IPS-20b (cell line): ENCODE data around the gene RCL1.

Source experiments
- H3K27ac ChIP-seq: one replicate; pipeline ENCODE4 v1.5.1; 2013; ENCODE audit warnings: low read length
- H3K27me3 ChIP-seq: 2 replicates; pipeline ENCODE4 v1.6.1; 2013; ENCODE audit warnings: mild to moderate bottlenecking, low read length, inconsistent platforms; ENCODE audit not compliant: insufficient read depth
- H3K36me3 ChIP-seq: 2 replicates; pipeline ENCODE4 v1.6.1; 2013; ENCODE audit warnings: low read depth, mild to moderate bottlenecking, inconsistent platforms, low read length, moderate library complexity; ENCODE audit not compliant: insufficient read depth
- H3K4me1 ChIP-seq: 2 replicates; pipeline ENCODE4 v1.6.1; 2013; ENCODE audit warnings: mild to moderate bottlenecking, control low read depth, inconsistent platforms, low read length, moderate library complexity; ENCODE audit not compliant: insufficient read depth
- H3K4me3 ChIP-seq: 2 replicates; pipeline ENCODE4 v1.5.1; 2013; ENCODE audit warnings: mild to moderate bottlenecking, low read length, inconsistent platforms
- H3K9ac ChIP-seq: 2 replicates; pipeline ENCODE4 v1.6.1; 2013; ENCODE audit warnings: low read depth, mild to moderate bottlenecking, inconsistent platforms, low read length, moderate library complexity
- H3K9me3 ChIP-seq: 2 replicates; pipeline ENCODE4 v1.6.1; 2013; ENCODE audit warnings: mild to moderate bottlenecking, low read depth, low read length, inconsistent platforms; ENCODE audit not compliant: insufficient read depth

RCL1 gene

DNA sequence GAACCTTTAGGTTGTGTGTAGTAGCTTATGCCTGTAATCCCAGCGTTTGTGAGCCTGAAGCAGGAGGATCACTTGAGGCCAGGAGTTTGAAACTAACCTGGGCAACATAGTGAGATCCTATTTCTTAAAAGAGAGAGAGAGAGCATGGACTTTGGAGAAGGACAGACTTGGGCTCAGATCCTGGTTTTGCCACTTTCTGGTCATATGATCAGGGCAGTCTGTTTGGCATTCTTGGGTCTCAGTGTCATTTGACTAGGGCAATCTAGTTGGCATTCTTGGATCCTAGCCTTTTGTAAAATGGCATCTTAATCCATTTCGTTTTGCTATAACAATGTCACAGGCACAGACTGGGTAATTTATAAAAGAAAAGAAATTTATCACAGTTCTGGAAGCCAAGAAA is 28.4 kb downstream of the RCL1 start:
- H3K27ac ChIP-seq: no peak overlapping the region
- H3K9me3 ChIP-seq: no peaks in the 10 kb centered on the region
- no peaks in the 10 kb centered on the region for H3K36me3 ChIP-seq
- H3K9ac ChIP-seq: no peak overlapping the region
- no peaks in the 10 kb centered on the region for H3K4me1 ChIP-seq
- no peak overlapping the region for H3K4me3 ChIP-seq
- H3K27me3 ChIP-seq: no peaks in the 10 kb centered on the region

DNA sequence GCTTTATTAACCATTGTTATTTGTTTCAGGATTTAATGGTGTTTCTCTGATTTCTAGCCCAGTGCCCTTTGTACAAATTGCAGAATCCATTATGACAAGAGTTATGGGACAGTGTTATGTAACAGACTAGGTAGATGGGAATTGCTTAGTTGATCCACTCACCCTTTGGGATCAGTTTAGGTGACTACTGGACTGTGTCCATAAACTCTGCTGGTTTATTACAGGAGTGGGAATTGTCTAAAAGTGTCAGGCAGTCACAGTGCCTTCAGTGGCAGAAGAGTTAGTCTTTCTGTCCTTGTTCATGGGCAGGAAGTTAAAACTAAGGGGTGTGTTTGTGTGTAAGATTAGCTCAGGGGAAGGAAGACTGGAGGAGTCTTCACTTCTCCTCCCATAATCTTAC is 29.3 kb downstream of the RCL1 start:
- H3K4me1 ChIP-seq: no peaks in the 10 kb centered on the region
- H3K9me3 ChIP-seq: no peaks in the 10 kb centered on the region
- no peak overlapping the region for H3K4me3 ChIP-seq
- H3K27ac ChIP-seq: no peak overlapping the region
- peaks cover 4% of the 10 kb centered on the region; the same call in 1 of the 2 replicates for H3K36me3 ChIP-seq
- no peak overlapping the region for H3K9ac ChIP-seq
- H3K27me3 ChIP-seq: no peaks in the 10 kb centered on the region

DNA sequence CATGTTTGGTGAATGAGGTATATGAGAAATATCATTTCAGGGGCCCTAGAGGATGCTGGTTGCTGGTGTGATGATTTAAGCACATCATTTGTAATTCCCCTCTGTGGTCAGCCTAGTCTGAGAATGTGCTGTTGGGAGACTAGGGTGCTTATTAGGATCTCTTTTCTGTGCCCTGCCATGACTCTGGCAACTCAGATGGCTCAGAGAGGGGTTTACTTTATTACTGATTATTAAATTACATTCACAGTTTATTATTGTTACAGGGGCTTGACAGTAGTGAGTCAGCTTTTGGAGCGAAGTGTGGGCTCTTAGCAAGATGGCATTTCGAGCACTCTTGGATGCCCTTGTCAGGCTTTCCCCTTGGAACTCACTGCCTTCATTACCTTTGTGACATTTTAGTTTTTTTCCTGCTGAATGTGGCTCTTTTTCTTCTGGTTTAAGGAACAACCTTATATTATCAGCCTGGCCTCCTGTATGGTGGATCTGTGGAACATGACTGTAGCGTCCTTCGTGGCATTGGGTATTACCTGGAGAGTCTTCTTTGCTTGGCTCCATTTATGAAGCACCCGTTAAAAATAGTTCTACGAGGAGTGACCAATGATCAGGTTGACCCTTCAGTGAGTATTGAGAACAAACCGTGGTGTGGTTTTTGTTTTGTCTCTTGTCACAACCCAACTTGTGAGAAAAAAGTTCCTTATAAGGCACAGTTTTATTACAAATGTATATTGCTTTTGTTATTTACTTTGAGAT is 33.8 kb downstream of the RCL1 start:
- no peaks in the 10 kb centered on the region for H3K4me1 ChIP-seq

DNA sequence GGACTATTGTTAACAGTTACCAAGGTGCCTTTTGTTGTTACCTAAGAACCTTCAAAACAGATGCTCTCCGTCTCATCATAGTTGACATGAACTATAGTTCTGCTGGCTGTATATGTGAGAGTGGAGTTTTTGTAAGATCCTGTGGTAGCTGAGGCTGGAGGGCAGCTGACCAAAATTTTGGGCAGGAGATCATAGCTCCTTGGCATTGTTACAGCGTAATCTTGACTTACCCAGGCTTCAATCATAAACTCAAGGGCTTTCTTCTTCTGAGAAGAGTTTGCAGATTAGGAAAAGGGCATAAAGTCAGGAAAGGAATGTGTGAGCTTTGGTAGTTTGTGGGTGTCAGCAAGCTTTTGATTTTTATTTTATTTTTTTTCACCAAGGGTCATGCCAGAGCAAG is 34.5 kb downstream of the RCL1 start:
- Histone ChIP-seq H3K4me1 (no peaks in the 10 kb centered on the region), H3K27me3 (no peaks in the 10 kb centered on the region), H3K36me3 (peaks cover 13% of the 10 kb centered on the region), H3K27ac (no peak overlapping the region), H3K9ac (no peak overlapping the region), H3K4me3 (no peak overlapping the region), H3K9me3 (no peaks in the 10 kb centered on the region)

More for the DNA sequence above, 33.8 kb downstream of the RCL1 start:
- H3K9me3 ChIP-seq: no peaks in the 10 kb centered on the region
- no peaks in the 10 kb centered on the region for H3K27me3 ChIP-seq
- peaks cover 13% of the 10 kb centered on the region for H3K36me3 ChIP-seq
- H3K4me3 ChIP-seq: no peak overlapping the region
- H3K27ac ChIP-seq: no peak overlapping the region
- no peak overlapping the region for H3K9ac ChIP-seq

DNA sequence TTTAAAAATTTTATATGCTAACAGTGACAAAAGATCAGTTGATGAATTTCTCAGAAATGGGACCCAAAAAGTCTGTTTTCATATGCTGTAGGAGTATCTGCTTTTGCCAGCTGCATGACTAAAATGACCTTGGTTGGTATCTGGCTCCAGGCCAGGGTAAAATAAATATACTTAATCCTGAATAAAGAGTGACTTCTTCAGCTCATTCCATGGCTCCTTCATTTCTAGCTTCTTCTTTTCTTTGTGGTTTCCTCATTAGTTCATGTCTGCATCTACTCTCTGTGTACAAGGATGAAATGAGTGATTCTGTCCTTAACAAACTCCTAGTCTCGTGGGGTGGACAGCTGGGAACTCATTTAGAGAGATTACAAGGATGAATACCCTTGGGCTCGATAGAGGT is 36.0 kb downstream of the RCL1 start:
- Histone ChIP-seq H3K27me3 (no peaks in the 10 kb centered on the region), H3K4me3 (no peak overlapping the region), H3K36me3 (peaks cover 23% of the 10 kb centered on the region), H3K9me3 (no peaks in the 10 kb centered on the region), H3K9ac (no peak overlapping the region), H3K4me1 (no peaks in the 10 kb centered on the region), H3K27ac (no peak overlapping the region)

DNA sequence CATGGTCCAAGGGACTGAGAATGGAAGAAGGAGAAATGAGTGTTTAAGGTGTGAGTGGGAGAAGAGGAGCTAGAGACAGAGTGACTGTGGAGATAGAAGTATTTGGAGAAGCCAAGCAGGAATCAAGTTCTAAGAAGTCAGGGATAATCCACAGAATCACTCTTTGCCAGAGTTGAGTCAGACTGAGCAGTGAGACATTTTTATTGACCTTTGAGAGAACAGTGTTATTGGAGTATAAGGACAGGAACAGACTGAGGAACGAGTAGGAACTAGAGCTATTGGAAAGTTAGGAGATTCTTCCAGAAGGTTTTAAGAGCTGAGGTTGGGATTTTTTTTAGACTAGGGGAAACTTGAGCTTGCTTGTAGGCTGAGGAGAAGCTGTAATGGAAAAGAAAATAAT is 37.2 kb downstream of the RCL1 start:
- no peaks in the 10 kb centered on the region for H3K9me3 ChIP-seq
- no peak overlapping the region for H3K4me3 ChIP-seq
- no peaks in the 10 kb centered on the region for H3K27me3 ChIP-seq
- H3K4me1 ChIP-seq: no peaks in the 10 kb centered on the region
- H3K9ac ChIP-seq: no peak overlapping the region
- H3K36me3 ChIP-seq: peaks cover 35% of the 10 kb centered on the region
- no peak overlapping the region for H3K27ac ChIP-seq

DNA sequence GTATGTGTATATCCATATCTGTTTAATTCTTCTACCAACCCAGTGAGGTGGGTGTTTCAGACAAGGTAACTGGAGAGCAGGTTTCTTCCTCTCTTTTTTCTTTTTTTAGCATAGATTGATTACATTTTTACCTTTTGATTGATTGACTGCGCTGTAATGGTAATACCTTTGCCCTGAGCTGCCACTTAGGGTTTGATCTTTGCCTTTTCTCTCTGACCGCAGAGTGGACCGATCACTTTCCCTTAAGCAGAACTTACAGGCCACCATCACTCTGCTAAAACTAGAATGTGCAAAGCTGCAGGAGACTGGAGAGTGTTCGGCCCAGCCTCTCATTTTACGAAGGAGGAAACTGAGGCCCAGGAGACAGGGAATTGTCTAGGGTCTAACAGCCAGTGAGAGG is 38.0 kb downstream of the RCL1 start:
- H3K4me1 ChIP-seq: no peaks in the 10 kb centered on the region
- H3K27ac ChIP-seq: no peak overlapping the region
- no peak overlapping the region for H3K4me3 ChIP-seq
- no peak overlapping the region for H3K9ac ChIP-seq
- no peaks in the 10 kb centered on the region for H3K9me3 ChIP-seq
- H3K27me3 ChIP-seq: no peaks in the 10 kb centered on the region
- peaks cover 42% of the 10 kb centered on the region for H3K36me3 ChIP-seq

DNA sequence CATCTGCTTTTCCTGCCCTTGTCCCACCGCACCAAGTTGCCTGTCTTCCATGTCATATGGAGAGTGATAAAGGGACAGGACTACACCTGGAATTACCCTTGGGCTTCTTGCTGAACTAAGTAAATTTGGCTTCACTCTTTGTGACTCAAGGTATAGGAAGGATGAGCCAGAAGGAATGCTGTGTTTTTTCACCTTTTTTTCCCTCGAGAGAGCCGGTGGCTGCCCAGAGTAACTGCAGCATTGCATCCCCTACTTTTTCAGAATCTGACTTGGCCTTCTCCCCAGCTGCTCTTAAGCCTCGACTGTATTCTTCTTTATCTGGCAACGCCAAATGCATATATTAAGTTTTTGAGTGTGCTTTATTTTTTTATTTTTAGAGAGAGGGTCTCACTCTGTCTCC is 38.4 kb downstream of the RCL1 start:
- H3K36me3 ChIP-seq: peaks cover 46% of the 10 kb centered on the region
- H3K9me3 ChIP-seq: no peaks in the 10 kb centered on the region
- no peaks in the 10 kb centered on the region for H3K27me3 ChIP-seq
- H3K4me1 ChIP-seq: no peaks in the 10 kb centered on the region
- H3K4me3 ChIP-seq: no peak overlapping the region
- H3K27ac ChIP-seq: no peak overlapping the region
- H3K9ac ChIP-seq: no peak overlapping the region

DNA sequence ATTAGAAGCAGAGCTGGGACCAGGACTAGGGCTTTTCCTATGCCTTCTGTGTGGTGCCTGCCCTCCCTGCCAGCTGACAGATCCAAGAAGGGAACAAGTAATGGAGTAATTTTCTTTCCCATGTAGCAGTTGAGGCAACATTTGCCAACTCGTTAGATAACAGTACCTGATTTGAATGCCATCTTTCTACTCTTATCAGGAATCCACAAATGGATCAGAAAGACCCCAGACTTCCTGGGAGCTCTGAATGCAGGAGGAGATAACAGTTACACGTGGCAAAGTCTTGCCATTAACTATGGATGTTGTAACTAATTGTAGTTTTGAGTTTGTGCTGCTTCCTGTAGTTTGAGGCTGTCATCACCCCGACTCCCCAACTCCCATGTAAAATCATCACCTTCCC is 39.2 kb downstream of the RCL1 start:
- Histone ChIP-seq H3K36me3 (peaks cover 51% of the 10 kb centered on the region), H3K4me3 (no peak overlapping the region), H3K4me1 (no peaks in the 10 kb centered on the region), H3K27ac (no peak overlapping the region), H3K9ac (no peak overlapping the region), H3K27me3 (no peaks in the 10 kb centered on the region), H3K9me3 (no peaks in the 10 kb centered on the region)

DNA sequence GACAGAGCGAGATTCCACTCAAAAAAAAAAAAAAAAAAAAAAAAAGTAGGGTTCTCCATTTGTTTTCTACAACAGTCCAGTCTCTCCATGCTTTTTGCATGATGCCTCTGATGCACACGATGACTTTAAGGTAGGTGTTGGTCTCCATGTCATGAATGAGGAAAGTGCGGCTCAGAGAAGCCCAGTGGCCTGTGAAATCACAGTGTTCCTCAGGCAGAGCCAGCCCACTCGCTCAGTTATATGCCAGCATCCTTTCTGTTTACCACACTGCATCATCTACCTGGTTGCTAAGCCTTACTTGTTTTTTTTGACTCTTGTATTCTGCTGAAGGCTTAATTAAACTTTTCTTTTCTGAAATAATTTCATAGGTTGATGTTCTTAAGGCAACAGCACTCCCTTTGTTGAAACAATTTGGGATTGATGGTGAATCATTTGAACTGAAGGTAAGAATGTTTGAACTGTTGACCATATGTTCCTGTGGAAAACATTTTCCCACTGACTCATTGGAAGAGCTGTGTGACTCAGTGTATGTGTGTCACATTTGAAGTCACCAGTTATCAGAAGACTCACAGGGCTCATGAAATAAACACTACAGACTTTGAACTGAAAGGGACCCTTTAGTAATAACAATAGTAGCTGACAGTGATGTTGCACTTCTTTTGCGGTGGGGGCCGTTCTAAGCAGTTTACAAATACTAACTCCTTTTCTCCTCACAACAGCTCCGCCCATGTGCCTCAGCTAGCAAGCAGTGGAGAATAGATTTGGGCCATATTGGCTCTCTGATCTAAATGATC is 40.2 kb downstream of the RCL1 start:
- Histone ChIP-seq H3K9me3 (no peaks in the 10 kb centered on the region), H3K27me3 (no peaks in the 10 kb centered on the region), H3K27ac (no peak overlapping the region), H3K36me3 (peaks cover 52% of the 10 kb centered on the region), H3K9ac (no peak overlapping the region), H3K4me1 (no peaks in the 10 kb centered on the region), H3K4me3 (no peak overlapping the region)

DNA sequence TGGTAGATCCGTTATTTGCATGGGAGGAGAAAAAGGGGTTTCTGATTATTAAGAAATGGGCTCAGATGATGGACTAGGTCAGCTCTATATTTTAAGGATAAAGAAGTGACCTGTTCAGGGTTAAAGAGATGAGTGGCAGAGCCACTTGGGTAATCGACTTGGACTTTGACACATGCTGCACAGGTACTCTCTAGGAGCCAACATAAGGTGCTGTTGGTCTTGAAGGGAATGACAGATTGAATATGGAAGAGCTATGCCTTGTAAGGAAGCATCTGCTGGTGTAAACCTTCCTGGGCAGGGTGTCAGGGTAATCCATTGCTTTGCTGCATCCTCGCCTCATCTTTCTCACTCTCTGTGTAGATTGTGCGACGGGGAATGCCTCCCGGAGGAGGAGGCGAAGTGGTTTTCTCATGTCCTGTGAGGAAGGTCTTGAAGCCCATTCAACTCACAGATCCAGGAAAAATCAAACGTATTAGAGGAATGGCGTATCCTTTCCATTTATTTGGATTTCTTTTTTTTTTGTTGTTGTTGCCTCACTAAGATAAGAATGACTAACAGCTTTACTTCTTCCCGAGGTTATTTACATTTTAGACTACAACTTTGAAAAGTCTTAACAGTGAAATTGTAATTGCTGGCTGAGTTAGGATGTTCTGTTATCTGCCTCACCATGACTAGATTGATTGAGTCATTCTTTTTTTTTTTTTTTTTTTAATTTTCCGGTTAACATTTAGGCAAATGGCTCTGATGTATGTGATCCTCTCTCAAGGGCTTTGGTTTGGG is 41.2 kb downstream of the RCL1 start:
- H3K4me1 ChIP-seq: no peaks in the 10 kb centered on the region
- no peak overlapping the region for H3K9ac ChIP-seq
- H3K36me3 ChIP-seq: peaks cover 51% of the 10 kb centered on the region; the same call in 1 of the 2 replicates
- H3K27ac ChIP-seq: no peak overlapping the region
- no peak overlapping the region for H3K4me3 ChIP-seq
- no peaks in the 10 kb centered on the region for H3K27me3 ChIP-seq
- no peaks in the 10 kb centered on the region for H3K9me3 ChIP-seq
